Panc1 (cell line): ENCODE data around the gene TBC1D22A. TPM values are rescaled to one million over a fixed set of nuclear protein-coding genes. Genes with fewer than 3 reads are reported as not detected.

ENCODE experiments used
- ATAC-seq: fragments of 200-7000 bp; cut with Tn5 transposase; 2 replicates; pipeline ENCODE4 v1.9.1; 2020; ENCODE audit warnings: mild to moderate bottlenecking, moderate library complexity
- BruUV-seq: library from RNA; stranded (reverse); fragments of 400-500 nt; replicated peaks from 2 replicates; lab custom pipeline; 2021; lab: Mats Ljungman, UMichigan
- CTCF ChIA-PET: fragments of 300-600 bp; sonication (Branson Sonifier 250); formaldehyde crosslinking; loops from one replicate; lab custom pipeline; 2022; ENCODE audit warnings: antibody characterized with exemption; lab: Charles Lee
- POLR2A ChIA-PET: fragments of 300-600 bp; sonication (Branson Sonifier 250); formaldehyde crosslinking; loops from one replicate; lab custom pipeline; 2022; ENCODE audit warnings: antibody characterized with exemption; lab: Charles Lee
- DNase-seq: peaks from one replicate; pipeline ENCODE4 v3.0.0-alpha.2; 2010; ENCODE audit warnings: low read depth, low spot score
- H3K27ac ChIP-seq: 2 replicates; pipeline ENCODE4 v1.5.1; 2011; ENCODE audit warnings: mild to moderate bottlenecking, low read length, inconsistent platforms
- H3K27me3 ChIP-seq: fragments of 200-500 bp; sonication (Bioruptor generic); 2 replicates; pipeline ENCODE4 v1.6.0; 2014; ENCODE audit warnings: low read length, inconsistent platforms; ENCODE audit not compliant: control insufficient read depth, insufficient read depth
- H3K36me3 ChIP-seq: fragments of 200-500 bp; sonication (Bioruptor generic); 2 replicates; pipeline ENCODE4 v1.5.1; 2014; ENCODE audit warnings: inconsistent platforms, mild to moderate bottlenecking, low read length, moderate library complexity; ENCODE audit not compliant: control insufficient read depth, insufficient read depth
- H3K4me1 ChIP-seq: 2 replicates; pipeline ENCODE4 v1.5.1; 2011; ENCODE audit warnings: inconsistent platforms, mild to moderate bottlenecking, low read length, moderate library complexity; ENCODE audit not compliant: control insufficient read depth, insufficient read depth
- H3K4me3 ChIP-seq, 2 experiments: 2 replicates each; pipeline ENCODE4 v1.5.1; 2011 to 2012; ENCODE audit warnings: low read depth in 2 of 2, low read length in 2 of 2, mild to moderate bottlenecking in 2 of 2, inconsistent platforms in 1 of 2, moderate library complexity in 1 of 2
- H3K9me3 ChIP-seq: fragments of 200-500 bp; sonication (Bioruptor generic); 2 replicates; pipeline ENCODE4 v1.5.1; 2014; ENCODE audit warnings: low read depth, mild to moderate bottlenecking, inconsistent platforms, low read length, moderate library complexity; ENCODE audit not compliant: control insufficient read depth, insufficient read depth
- CTCF ChIP-seq: fragments of 450-650 bp; IDR thresholded peaks from 2 replicates; pipeline ENCODE4 v1.5.1; 2017; ENCODE audit warnings: mild to moderate bottlenecking
- POLR2AphosphoS5 ChIP-seq: IDR thresholded peaks from 2 replicates; pipeline ENCODE4 v1.6.1; 2012; ENCODE audit warnings: mild to moderate bottlenecking, low read depth, low read length, moderate library complexity
- REST ChIP-seq, 2 experiments: IDR thresholded peaks; 2 replicates each; pipeline ENCODE4 v1.6.1; 2011 to 2012; ENCODE audit warnings: low read depth in 2 of 2, control low read depth in 1 of 2, low read length in 1 of 2, mild to moderate bottlenecking in 1 of 2, moderate library complexity in 1 of 2; ENCODE audit not compliant: insufficient read depth in 1 of 2
- SIN3A ChIP-seq: IDR thresholded peaks from 2 replicates; pipeline ENCODE4 v1.6.1; 2012; ENCODE audit warnings: low read depth, mild to moderate bottlenecking, low read length, moderate library complexity, borderline replicate concordance; ENCODE audit not compliant: insufficient read depth
- TCF7L2 ChIP-seq: IDR thresholded peaks from 2 replicates; pipeline ENCODE4 v1.6.1; 2011; ENCODE audit warnings: mild to moderate bottlenecking, low read depth, low read length, inconsistent platforms
- in situ Hi-C: cut with HindIII; loops from 2 replicates; pipeline ENCODE4 v1.10.0; 2016; ENCODE audit warnings: low sequenced_read_pairs, low pct_unique_long_range_greater_than_20kb
- intact Hi-C: fragments of 100-400 bp; cut with micrococcal nuclease; formaldehyde crosslinking; loops from one replicate; pipeline ENCODE4 v1.10.0; 2022; ENCODE audit not compliant: unreplicated experiment
- total RNA-seq: library from RNA; stranded (reverse); gene quantifications from one replicate; pipeline ENCODE4 v1.2.1, GENCODE V29; 2021; ENCODE audit not compliant: unreplicated experiment

Gene TBC1D22A
- total RNA-seq, 1 experiment from 2014 or later, result 28.7 TPM

GRCh38 chr22:46900549-46900948 lies 138.1 kb downstream of the TBC1D22A start:
- CTCF ChIA-PET, result no interaction called here
- intact Hi-C loops, result no loop called here
- TF ChIP-seq REST (IDR thresholded peaks at IDR 0.05; ENCODE audit: insufficient read depth in 1 of 2, low read depth in 2 of 2, low read length in 1 of 2) (no peak), CTCF (no peak), SIN3A (no peak), POLR2AphosphoS5 (no peak), TCF7L2 (no peak)
- H3K27me3 ChIP-seq, result no peaks in the 10 kb centered on the region
- no peak overlapping the region for H3K27ac ChIP-seq
- no TSS peak for BruUV-seq
- H3K4me3 ChIP-seq, result no peak overlapping the region
- POLR2A ChIA-PET, result no interaction called here
- H3K9me3 ChIP-seq, result no peaks in the 10 kb centered on the region
- no peaks in the 10 kb centered on the region for H3K4me1 ChIP-seq
- H3K36me3 ChIP-seq, result no peaks in the 10 kb centered on the region
- in situ Hi-C loops, result no loop called here
- no peak for DNase-seq
- no peak for ATAC-seq

DNA sequence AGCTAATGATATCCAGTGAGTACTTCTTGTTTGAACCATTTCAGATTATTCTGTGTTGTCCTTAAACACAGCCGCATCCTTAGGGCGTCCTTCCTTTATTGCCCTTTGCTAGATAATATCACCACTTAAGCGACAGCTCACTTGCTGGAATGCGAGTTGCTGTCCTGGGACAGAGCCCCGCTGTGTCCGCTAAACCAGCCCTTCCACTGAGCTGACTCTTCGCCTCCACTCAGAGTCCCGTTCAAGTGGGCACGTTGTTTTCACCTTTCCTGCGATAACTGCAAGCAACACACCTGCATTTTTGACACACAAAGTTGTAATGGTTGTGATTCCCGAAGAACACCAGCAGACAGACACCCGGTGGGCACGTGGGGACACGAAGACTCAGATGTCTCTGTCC lies 140.0 kb downstream of the TBC1D22A start:
- POLR2A ChIA-PET, result no interaction called here
- no TSS peak for BruUV-seq
- Histone ChIP-seq H3K27me3 (no peaks in the 10 kb centered on the region), H3K4me1 (no peaks in the 10 kb centered on the region), H3K36me3 (no peaks in the 10 kb centered on the region), H3K9me3 (no peaks in the 10 kb centered on the region), H3K27ac (no peak overlapping the region), H3K4me3 (no peak overlapping the region)
- no peak for DNase-seq
- in situ Hi-C loops (no loop called here), intact Hi-C loops (no loop called here)
- ATAC-seq, result no peak
- CTCF ChIA-PET, result no interaction called here
- TF ChIP-seq REST (IDR thresholded peaks at IDR 0.05; ENCODE audit: insufficient read depth in 1 of 2, low read depth in 2 of 2, low read length in 1 of 2), result no peak
- no peak for TF ChIP-seq POLR2AphosphoS5
- no peak for TF ChIP-seq SIN3A
- no peak for TF ChIP-seq CTCF
- TF ChIP-seq TCF7L2, result no peak
